ENCODE measurements around the gene ZNF23.
A peak's percentile ranks its signal among the peaks of the same experiment; 100 is the strongest.

ZNF23 gene

GRCh38 chr16:71467810-71468209 is 5.8 kb upstream of the ZNF23 start:
- peak; percentile 6 to 22 for DNase-seq

GRCh38 chr16:71464231-71464630 is 2.2 kb upstream of the ZNF23 start:
- DNase-seq: no peak

GRCh38 chr16:71460941-71461340 is 1.1 kb downstream of the ZNF23 start:
- DNase-seq: no peak

- no peak for DNase-seq
Measured at GRCh38 chr16:71460236-71460635, 1.8 kb downstream of the ZNF23 start.

- DNase-seq: no peak
Measured at GRCh38 chr16:71459510-71459909, 2.5 kb downstream of the ZNF23 start.

- DNase-seq: no peak
Measured at GRCh38 chr16:71456801-71457200, 5.2 kb downstream of the ZNF23 start.

- no peak for DNase-seq
Measured at GRCh38 chr16:71453036-71453435, 9.0 kb downstream of the ZNF23 start.

- no peak for DNase-seq
Measured at GRCh38 chr16:71449020-71449419, 13.0 kb downstream of the ZNF23 start.

- no peak for DNase-seq
Measured at GRCh38 chr16:71448274-71448866, 13.7 kb downstream of the ZNF23 start.

GRCh38 chr16:71443714-71444113 is 18.3 kb downstream of the ZNF23 start:
- DNase-seq: no peak

GRCh38 chr16:71442051-71442440 is 20.0 kb downstream of the ZNF23 start, which contains the start of gene TLE7:
TSS of gene TLE7 (minus strand) at chr16:71442054. CDS start at chr16:71433324, 8,730 bp downstream.
- DNase-seq: no peak

GRCh38 chr16:71441348-71442050 is 20.5 kb downstream of the ZNF23 start:
- peak in 1 of 2 donors; percentile 15 for DNase-seq

GRCh38 chr16:71440669-71441347 is 21.2 kb downstream of the ZNF23 start:
- DNase-seq: no peak

- no peak for DNase-seq
Measured at GRCh38 chr16:71439523-71439922, 22.5 kb downstream of the ZNF23 start.

GRCh38 chr16:71436473-71436872 is 25.6 kb downstream of the ZNF23 start:
- no peak for DNase-seq

GRCh38 chr16:71432906-71433305 is 29.1 kb downstream of the ZNF23 start:
- DNase-seq: no peak

GRCh38 chr16:71431991-71432390 is 30.1 kb downstream of the ZNF23 start:
- no peak for DNase-seq

GRCh38 chr16:71431176-71431575 is 30.9 kb downstream of the ZNF23 start:
- DNase-seq: no peak

- DNase-seq: no peak
Measured at GRCh38 chr16:71430744-71431143, 31.3 kb downstream of the ZNF23 start.

GRCh38 chr16:71429581-71429980 is 32.5 kb downstream of the ZNF23 start:
- no peak for DNase-seq

GRCh38 chr16:71428883-71429282 is 33.2 kb downstream of the ZNF23 start:
- no peak for DNase-seq

GRCh38 chr16:71428385-71428784 is 33.7 kb downstream of the ZNF23 start:
- DNase-seq: no peak

- DNase-seq: no peak
Measured at GRCh38 chr16:71426880-71427615, 35.0 kb downstream of the ZNF23 start.
